Measurements from ENCODE around the gene WWC2. TPM values are rescaled to one million over a fixed set of nuclear protein-coding genes. Genes with fewer than 3 reads are reported as not detected.

WWC2 gene
- total RNA-seq, 6 donors from 2014 or later: 87.0 to 179 (median 121) TPM

DNA sequence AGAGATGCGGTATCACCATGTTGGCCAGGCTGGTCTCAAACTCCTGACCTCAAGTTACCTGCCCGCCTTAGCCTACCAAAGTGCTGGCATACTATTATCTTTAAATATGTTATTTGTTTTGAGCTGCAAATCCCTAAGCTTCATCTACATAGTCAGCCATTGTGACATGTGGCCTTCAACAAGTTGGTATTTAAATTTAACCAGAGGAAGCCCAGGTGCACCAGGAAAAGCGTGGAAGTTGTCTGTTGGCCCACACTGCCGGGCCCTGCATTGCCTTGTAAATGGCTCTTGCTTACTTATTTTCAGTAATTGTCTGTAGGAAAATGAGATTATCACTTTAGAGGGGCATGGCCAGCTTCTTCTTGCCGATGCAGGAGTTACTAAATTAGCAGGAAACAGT, 6.0 kb downstream of the WWC2 start:
- no peak for DNase-seq
- Histone ChIP-seq H3K27ac (no peak overlapping the region), H3K36me3 (no peaks in the 10 kb centered on the region), H3K9me3 (no peaks in the 10 kb centered on the region), H3K27me3 (peaks cover 0 to under 1% (median 0%) of the 10 kb centered on the region in 4 donors), H3K4me1 (peaks cover 6 to 15% (median 13%) of the 10 kb centered on the region in 4 donors), H3K4me3 (no peak overlapping the region)
- WGBS, 2 donors: 91 to 94% methylated on average over 5 of the region's 5 CpGs
- no peak for ATAC-seq (ENCODE audit: low FRiP score in 2 of 2)
- no peak for TF ChIP-seq POLR2A (IDR thresholded peaks at IDR 0.05)
- TF ChIP-seq POLR2AphosphoS5 (IDR thresholded peaks at IDR 0.05): no peak
- TF ChIP-seq, protein P1, sequence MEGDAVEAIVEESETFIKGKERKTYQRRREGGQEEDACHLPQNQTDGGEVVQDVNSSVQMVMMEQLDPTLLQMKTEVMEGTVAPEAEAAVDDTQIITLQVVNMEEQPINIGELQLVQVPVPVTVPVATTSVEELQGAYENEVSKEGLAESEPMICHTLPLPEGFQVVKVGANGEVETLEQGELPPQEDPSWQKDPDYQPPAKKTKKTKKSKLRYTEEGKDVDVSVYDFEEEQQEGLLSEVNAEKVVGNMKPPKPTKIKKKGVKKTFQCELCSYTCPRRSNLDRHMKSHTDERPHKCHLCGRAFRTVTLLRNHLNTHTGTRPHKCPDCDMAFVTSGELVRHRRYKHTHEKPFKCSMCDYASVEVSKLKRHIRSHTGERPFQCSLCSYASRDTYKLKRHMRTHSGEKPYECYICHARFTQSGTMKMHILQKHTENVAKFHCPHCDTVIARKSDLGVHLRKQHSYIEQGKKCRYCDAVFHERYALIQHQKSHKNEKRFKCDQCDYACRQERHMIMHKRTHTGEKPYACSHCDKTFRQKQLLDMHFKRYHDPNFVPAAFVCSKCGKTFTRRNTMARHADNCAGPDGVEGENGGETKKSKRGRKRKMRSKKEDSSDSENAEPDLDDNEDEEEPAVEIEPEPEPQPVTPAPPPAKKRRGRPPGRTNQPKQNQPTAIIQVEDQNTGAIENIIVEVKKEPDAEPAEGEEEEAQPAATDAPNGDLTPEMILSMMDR (IDR thresholded peaks at IDR 0.05): no peak
- TF ChIP-seq EP300 (IDR thresholded peaks at IDR 0.05): no peak

DNA sequence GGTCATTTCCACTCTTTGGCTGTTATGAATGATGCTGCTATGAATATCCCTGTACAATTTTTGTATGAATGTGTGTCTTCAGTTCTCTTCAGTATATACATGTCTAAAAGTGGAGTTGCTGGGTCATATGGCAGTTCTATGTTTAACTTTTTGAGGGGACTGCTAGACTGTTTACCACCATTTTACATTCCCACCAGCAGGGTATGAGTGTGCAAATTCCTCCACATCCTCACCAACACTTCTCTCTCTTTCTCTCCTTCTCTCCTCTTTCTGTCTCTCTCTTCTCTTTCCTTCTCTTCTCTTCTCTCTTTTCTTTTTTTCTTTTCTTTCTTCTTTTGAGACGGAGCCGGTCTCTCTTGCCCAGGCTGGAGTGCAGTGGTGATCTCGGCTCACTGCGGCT, 7.8 kb downstream of the WWC2 start:
- DNase-seq (no peak), ATAC-seq (ENCODE audit: low FRiP score in 2 of 2) (no peak)
- WGBS, 2 donors: 97 to 100% methylated on average over 4 of the region's 4 CpGs
- no peak for TF ChIP-seq POLR2A (IDR thresholded peaks at IDR 0.05)
- TF ChIP-seq, protein P1 (IDR thresholded peaks at IDR 0.05): no peak
- no peak for TF ChIP-seq EP300 (IDR thresholded peaks at IDR 0.05)
- no peak for TF ChIP-seq POLR2AphosphoS5 (IDR thresholded peaks at IDR 0.05)
- no peaks in the 10 kb centered on the region for H3K9me3 ChIP-seq
- H3K4me1 ChIP-seq: peaks cover 0 to 19% (median 4%) of the 10 kb centered on the region in 4 donors
- no peaks in the 10 kb centered on the region for H3K27me3 ChIP-seq
- no peak overlapping the region for H3K27ac ChIP-seq
- H3K4me3 ChIP-seq: no peak overlapping the region
- H3K36me3 ChIP-seq: no peaks in the 10 kb centered on the region

DNA sequence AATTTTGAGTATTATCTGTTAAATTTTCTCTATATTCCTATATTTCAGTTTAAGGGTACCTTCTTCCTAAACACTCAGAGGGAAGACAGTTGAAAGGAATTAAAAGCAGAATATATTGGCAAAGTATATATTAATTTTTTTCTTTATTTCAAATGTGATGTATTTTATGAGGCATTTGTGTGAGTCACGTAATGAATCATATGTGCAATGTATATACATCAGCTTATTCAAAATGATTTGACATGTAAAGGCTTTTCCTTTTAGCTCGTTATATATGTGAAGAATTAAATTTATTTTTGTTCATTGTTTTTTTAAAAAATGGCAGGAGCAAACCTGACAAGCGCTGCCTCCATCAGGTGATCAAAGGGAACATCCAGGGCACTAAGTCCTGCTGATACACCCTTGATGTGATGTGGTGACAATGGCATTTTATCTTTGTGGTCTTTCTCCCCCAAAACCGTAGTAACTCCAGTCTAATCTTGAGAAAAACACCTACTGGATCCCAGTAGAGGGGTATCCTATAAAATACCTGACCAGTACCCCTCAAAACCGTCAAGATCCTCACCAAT, 8.9 kb downstream of the WWC2 start:
- no peak for TF ChIP-seq EP300 (IDR thresholded peaks at IDR 0.05)
- no peak for TF ChIP-seq POLR2A (IDR thresholded peaks at IDR 0.05)
- TF ChIP-seq, protein P1 (IDR thresholded peaks at IDR 0.05): no peak
- no peak for TF ChIP-seq POLR2AphosphoS5 (IDR thresholded peaks at IDR 0.05)

DNA sequence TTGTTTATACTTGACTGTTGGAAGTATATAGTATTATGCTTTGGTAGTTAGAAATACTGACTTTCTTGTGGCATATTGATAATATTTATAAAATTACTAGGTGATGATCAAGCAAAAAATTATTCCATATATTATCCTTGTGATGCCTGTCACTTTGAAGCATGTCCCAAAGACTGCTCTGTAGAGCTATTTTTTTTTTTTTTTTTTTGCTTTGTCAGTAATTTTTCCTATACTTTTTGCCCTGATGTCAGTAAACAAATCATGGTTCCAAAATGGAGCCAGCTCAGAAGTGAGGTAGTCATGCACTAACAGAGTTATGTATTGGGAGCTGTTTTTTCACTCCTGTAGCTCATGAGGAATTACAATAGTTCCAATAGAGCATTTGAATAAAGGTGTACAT, 11.2 kb downstream of the WWC2 start:
- H3K27me3 ChIP-seq: no peaks in the 10 kb centered on the region
- TF ChIP-seq, protein P1 (IDR thresholded peaks at IDR 0.05): no peak
- no peak for TF ChIP-seq POLR2A (IDR thresholded peaks at IDR 0.05)
- no peak for TF ChIP-seq POLR2AphosphoS5 (IDR thresholded peaks at IDR 0.05)
- ATAC-seq (ENCODE audit: low FRiP score in 2 of 2) (no peak), DNase-seq (no peak)
- no peak overlapping the region for H3K4me3 ChIP-seq
- H3K4me1 ChIP-seq: peaks cover 3 to 19% (median 4%) of the 10 kb centered on the region in 4 donors
- H3K36me3 ChIP-seq: no peaks in the 10 kb centered on the region
- no peaks in the 10 kb centered on the region for H3K9me3 ChIP-seq
- H3K27ac ChIP-seq: no peak overlapping the region

More for the DNA sequence above, 8.9 kb downstream of the WWC2 start:
- H3K9me3 ChIP-seq: no peaks in the 10 kb centered on the region
- H3K27ac ChIP-seq: no peak overlapping the region
- 86 to 95% methylated on average over 5 of the region's 5 CpGs for WGBS, 2 donors
- no peaks in the 10 kb centered on the region for H3K27me3 ChIP-seq
- ATAC-seq (ENCODE audit: low FRiP score in 2 of 2): no peak
- H3K4me1 ChIP-seq: peaks cover 0 to 19% (median 2%) of the 10 kb centered on the region in 4 donors
- DNase-seq: no peak
- no peaks in the 10 kb centered on the region for H3K36me3 ChIP-seq
- no peak overlapping the region for H3K4me3 ChIP-seq

DNA sequence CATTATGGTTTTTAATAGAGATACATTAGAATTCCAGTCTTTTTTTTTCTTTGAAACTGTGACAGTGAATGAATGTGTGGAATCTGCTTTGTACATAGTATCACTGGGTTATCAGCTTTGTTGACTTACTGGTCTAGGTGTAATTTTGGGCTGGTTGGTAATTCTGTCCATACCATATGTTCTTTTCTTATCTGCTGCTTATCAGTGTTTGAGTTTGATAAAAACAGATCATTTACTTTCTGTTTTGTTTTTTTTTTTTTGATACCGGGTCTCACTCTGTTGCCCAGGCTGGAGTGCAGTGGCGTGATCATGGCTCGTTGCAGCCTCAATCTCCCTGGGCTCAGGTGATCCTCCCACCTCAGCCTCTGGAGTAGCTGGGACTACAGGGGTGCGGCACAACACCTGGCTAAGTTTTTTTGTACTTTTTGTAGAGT, 12.4 kb downstream of the WWC2 start:
- Histone ChIP-seq H3K27ac (no peak overlapping the region), H3K4me3 (no peak overlapping the region), H3K36me3 (no peaks in the 10 kb centered on the region), H3K27me3 (no peaks in the 10 kb centered on the region), H3K9me3 (no peaks in the 10 kb centered on the region), H3K4me1 (peaks cover 3 to 19% (median 4%) of the 10 kb centered on the region in 4 donors)
- 57 to 79% methylated on average over 4 of the region's 4 CpGs for WGBS, 2 donors
- ATAC-seq (ENCODE audit: low FRiP score in 2 of 2) (no peak), DNase-seq (no peak)
- no peak for TF ChIP-seq POLR2A (IDR thresholded peaks at IDR 0.05)
- TF ChIP-seq, protein P1 (IDR thresholded peaks at IDR 0.05): no peak
- TF ChIP-seq POLR2AphosphoS5 (IDR thresholded peaks at IDR 0.05): no peak
- no peak for TF ChIP-seq EP300 (IDR thresholded peaks at IDR 0.05)
